HepG2 (cell line): Measurements from ENCODE around the gene TMEM235. TPM values are rescaled to one million over a fixed set of nuclear protein-coding genes. Genes with fewer than 3 reads are reported as not detected.

ENCODE experiments used
- ATF6 ChIP-seq: sonication (generic); formaldehyde crosslinking; conservative IDR thresholded peaks from 2 replicates; pipeline ENCODE4 v1.4.0; 2020; ENCODE audit warnings: missing genetic modification reagents
- ERF ChIP-seq: IDR thresholded peaks from 2 replicates; pipeline ENCODE4 v1.6.1; 2018; ENCODE audit warnings: missing biosample characterization, missing genetic modification reagents
- GATA4 ChIP-seq: sonication (generic); IDR thresholded peaks from 2 replicates; pipeline ENCODE4 v1.6.1; 2016; ENCODE audit warnings: antibody characterized with exemption, low read depth, borderline replicate concordance
- GFI1 ChIP-seq: sonication (generic); formaldehyde crosslinking; IDR thresholded peaks from 2 replicates; pipeline ENCODE4 v1.5.0; 2020; ENCODE audit warnings: missing genetic modification reagents, mild to moderate bottlenecking, borderline replicate concordance
- HOXD1 ChIP-seq: sonication (generic); formaldehyde crosslinking; IDR thresholded peaks from 2 replicates; pipeline ENCODE4 v1.5.0; 2020; ENCODE audit warnings: missing genetic modification reagents
- IRF1 ChIP-seq: sonication (generic); formaldehyde crosslinking; IDR thresholded peaks from 2 replicates; pipeline ENCODE4 v1.4.0; 2020; ENCODE audit warnings: low read depth, mild to moderate bottlenecking, missing genetic modification reagents
- MAX ChIP-seq: IDR thresholded peaks from 2 replicates; pipeline ENCODE4 v1.6.1; 2012; ENCODE audit warnings: inconsistent platforms
- MED1 ChIP-seq: sonication (generic); formaldehyde crosslinking; IDR thresholded peaks from 2 replicates; pipeline ENCODE4 v1.4.0; 2020; ENCODE audit warnings: missing genetic modification reagents
- MED13 ChIP-seq: sonication (generic); formaldehyde crosslinking; IDR thresholded peaks from 2 replicates; pipeline ENCODE4 v1.5.0; 2020; ENCODE audit warnings: missing genetic modification reagents
- MLX ChIP-seq: IDR thresholded peaks from 2 replicates; pipeline ENCODE4 v1.6.1; 2016
- PRMT3 ChIP-seq: sonication (generic); formaldehyde crosslinking; IDR thresholded peaks from 2 replicates; pipeline ENCODE4 v1.8.1; 2022; ENCODE audit warnings: low read depth, mild to moderate bottlenecking, moderate library complexity, missing genetic modification reagents, borderline replicate concordance
- SMAD1 ChIP-seq: sonication (generic); formaldehyde crosslinking; IDR thresholded peaks from 2 replicates; pipeline ENCODE4 v1.4.0; 2020; ENCODE audit warnings: missing genetic modification reagents, low read depth, mild to moderate bottlenecking, borderline replicate concordance
- SRF ChIP-seq: IDR thresholded peaks from 2 replicates; pipeline ENCODE4 v1.6.1; 2011; ENCODE audit warnings: mild to moderate bottlenecking, low read depth, low read length, moderate library complexity
- THAP7 ChIP-seq: sonication (generic); formaldehyde crosslinking; IDR thresholded peaks from 2 replicates; pipeline ENCODE4 v1.8.1; 2023; ENCODE audit warnings: mild to moderate bottlenecking, missing genetic modification reagents
- ZFX ChIP-seq: sonication (generic); formaldehyde crosslinking; IDR thresholded peaks from 2 replicates; pipeline ENCODE4 v1.4.0; 2020; ENCODE audit warnings: mild to moderate bottlenecking, low read depth, missing genetic modification reagents, moderate library complexity
- ZNF205 ChIP-seq: IDR thresholded peaks from 2 replicates; pipeline ENCODE4 v1.6.1; 2018; ENCODE audit warnings: missing biosample characterization, missing genetic modification reagents
- ZNF431 ChIP-seq: sonication (generic); formaldehyde crosslinking; IDR thresholded peaks from 2 replicates; pipeline ENCODE4 v1.9.0; 2022; ENCODE audit warnings: missing genetic modification reagents, low read depth, mild to moderate bottlenecking, borderline replicate concordance
- ZNF543 ChIP-seq: sonication (generic); formaldehyde crosslinking; IDR thresholded peaks from 2 replicates; pipeline ENCODE4 v1.4.0; 2020; ENCODE audit warnings: mild to moderate bottlenecking, missing genetic modification reagents
- ZNF672 ChIP-seq: sonication (generic); formaldehyde crosslinking; IDR thresholded peaks from 2 replicates; pipeline ENCODE4 v1.8.1; 2022; ENCODE audit warnings: missing genetic modification reagents
- ZNF709 ChIP-seq: sonication (generic); formaldehyde crosslinking; IDR thresholded peaks from 2 replicates; pipeline ENCODE4 v1.5.0; 2020; ENCODE audit warnings: mild to moderate bottlenecking, missing genetic modification reagents
- ZSCAN21 ChIP-seq: sonication (generic); formaldehyde crosslinking; IDR thresholded peaks from 2 replicates; pipeline ENCODE4 v1.8.0; 2022; ENCODE audit warnings: mild to moderate bottlenecking, missing genetic modification reagents, moderate library complexity, borderline replicate concordance
- polyA plus RNA-seq, 8 experiments: library from polyadenylated mRNA; depleted of rRNA in 3 of 8; stranded (reverse) in 7 of 8; unstranded in 1 of 8; fragments of >200 nt; fragmentation: Illumina TruSeq in 4 of 8; extraction: Trizol in 4 of 8; gene quantifications; 2 replicates each; pipeline versions ENCODE4 v1.2.1 to v1.2.3, GENCODE V29; 2011 to 2016; ENCODE audit warnings: low read depth in 4 of 8, missing spikeins in 1 of 8, mixed read lengths in 1 of 8; ENCODE audit not compliant: insufficient read depth in 1 of 8
- total RNA-seq, 5 experiments: library from RNA; depleted of rRNA; stranded (reverse); fragments of >200 nt; fragmentation: Illumina TruSeq; extraction: Trizol; gene quantifications; 2 replicates each; pipeline ENCODE4 v1.2.3, GENCODE V29; 2016; ENCODE audit warnings: low read depth in 1 of 5
- TF ChIP-seq, protein P1 (sequence below): sonication (generic); formaldehyde crosslinking; conservative IDR thresholded peaks from 2 replicates; pipeline ENCODE4 v1.8.0; 2022; ENCODE audit warnings: mild to moderate bottlenecking, moderate library complexity, missing genetic modification reagents

The TMEM235 gene
- total and polyA plus RNA-seq, 2 of the 13 experiments (the other 11 are each of a cell fraction or from before 2014, with no cell fraction given), result not detected

- TF ChIP-seq ATF6 (peak; percentile 35), ZFX (peak; percentile 75), ZNF543 (CRISPR knock-in tag) (peak; percentile 85), MLX (CRISPR knock-in tag) (peak; percentile 79; the same call in 1 of the 2 replicates), SRF (0 out of 2 replicates have a peak, but pooled peaks have one; percentile 10), MED1 (CRISPR knock-in tag) (peak; percentile 87), ZNF709 (CRISPR knock-in tag) (0 out of 2 replicates have a peak, but pooled peaks have one; percentile 28), ZNF205 (CRISPR knock-in tag) (peak; percentile 77), MAX (peak; percentile 93), HOXD1 (CRISPR knock-in tag) (peak; percentile 85), GFI1 (CRISPR knock-in tag) (peak; percentile 80), GATA4 (peak; percentile 93), IRF1 (CRISPR knock-in tag) (no peak), ZNF672 (CRISPR knock-in tag) (peak; percentile 92; the same call in 1 of the 2 replicates), THAP7 (CRISPR knock-in tag) (peak; percentile 98), PRMT3 (CRISPR knock-in tag) (peak; percentile 99), ERF (peak; percentile 98), MED13 (CRISPR knock-in tag) (peak; percentile 85), SMAD1 (CRISPR knock-in tag) (peak; percentile 61; the same call in 1 of the 2 replicates), ZSCAN21 (CRISPR knock-in tag) (peak; percentile 99), ZNF431 (CRISPR knock-in tag) (peak; percentile 99; the same call in 1 of the 2 replicates)
- TF ChIP-seq, protein P1, sequence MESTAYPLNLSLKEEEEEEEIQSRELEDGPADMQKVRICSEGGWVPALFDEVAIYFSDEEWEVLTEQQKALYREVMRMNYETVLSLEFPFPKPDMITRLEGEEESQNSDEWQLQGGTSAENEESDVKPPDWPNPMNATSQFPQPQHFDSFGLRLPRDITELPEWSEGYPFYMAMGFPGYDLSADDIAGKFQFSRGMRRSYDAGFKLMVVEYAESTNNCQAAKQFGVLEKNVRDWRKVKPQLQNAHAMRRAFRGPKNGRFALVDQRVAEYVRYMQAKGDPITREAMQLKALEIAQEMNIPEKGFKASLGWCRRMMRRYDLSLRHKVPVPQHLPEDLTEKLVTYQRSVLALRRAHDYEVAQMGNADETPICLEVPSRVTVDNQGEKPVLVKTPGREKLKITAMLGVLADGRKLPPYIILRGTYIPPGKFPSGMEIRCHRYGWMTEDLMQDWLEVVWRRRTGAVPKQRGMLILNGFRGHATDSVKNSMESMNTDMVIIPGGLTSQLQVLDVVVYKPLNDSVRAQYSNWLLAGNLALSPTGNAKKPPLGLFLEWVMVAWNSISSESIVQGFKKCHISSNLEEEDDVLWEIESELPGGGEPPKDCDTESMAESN (CRISPR knock-in tag), result peak; percentile 100
These were observed 44.5 kb upstream of the TMEM235 start, which contains the start of the genes AFMID and TK1 (continued) for GRCh38 chr17:78186692-78187595.
